ENCODE data around the gene ZNF512.
A peak's percentile ranks its signal among the peaks of the same experiment; 100 is the strongest.
"Not testable (repeated sequence)": the region's sequence is repeated elsewhere in the genome, so short reads cannot be mapped to it uniquely, and the experiment has no call there.

ZNF512 gene, protein sequence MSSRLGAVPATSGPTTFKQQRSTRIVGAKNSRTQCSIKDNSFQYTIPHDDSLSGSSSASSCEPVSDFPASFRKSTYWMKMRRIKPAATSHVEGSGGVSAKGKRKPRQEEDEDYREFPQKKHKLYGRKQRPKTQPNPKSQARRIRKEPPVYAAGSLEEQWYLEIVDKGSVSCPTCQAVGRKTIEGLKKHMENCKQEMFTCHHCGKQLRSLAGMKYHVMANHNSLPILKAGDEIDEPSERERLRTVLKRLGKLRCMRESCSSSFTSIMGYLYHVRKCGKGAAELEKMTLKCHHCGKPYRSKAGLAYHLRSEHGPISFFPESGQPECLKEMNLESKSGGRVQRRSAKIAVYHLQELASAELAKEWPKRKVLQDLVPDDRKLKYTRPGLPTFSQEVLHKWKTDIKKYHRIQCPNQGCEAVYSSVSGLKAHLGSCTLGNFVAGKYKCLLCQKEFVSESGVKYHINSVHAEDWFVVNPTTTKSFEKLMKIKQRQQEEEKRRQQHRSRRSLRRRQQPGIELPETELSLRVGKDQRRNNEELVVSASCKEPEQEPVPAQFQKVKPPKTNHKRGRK

DNA sequence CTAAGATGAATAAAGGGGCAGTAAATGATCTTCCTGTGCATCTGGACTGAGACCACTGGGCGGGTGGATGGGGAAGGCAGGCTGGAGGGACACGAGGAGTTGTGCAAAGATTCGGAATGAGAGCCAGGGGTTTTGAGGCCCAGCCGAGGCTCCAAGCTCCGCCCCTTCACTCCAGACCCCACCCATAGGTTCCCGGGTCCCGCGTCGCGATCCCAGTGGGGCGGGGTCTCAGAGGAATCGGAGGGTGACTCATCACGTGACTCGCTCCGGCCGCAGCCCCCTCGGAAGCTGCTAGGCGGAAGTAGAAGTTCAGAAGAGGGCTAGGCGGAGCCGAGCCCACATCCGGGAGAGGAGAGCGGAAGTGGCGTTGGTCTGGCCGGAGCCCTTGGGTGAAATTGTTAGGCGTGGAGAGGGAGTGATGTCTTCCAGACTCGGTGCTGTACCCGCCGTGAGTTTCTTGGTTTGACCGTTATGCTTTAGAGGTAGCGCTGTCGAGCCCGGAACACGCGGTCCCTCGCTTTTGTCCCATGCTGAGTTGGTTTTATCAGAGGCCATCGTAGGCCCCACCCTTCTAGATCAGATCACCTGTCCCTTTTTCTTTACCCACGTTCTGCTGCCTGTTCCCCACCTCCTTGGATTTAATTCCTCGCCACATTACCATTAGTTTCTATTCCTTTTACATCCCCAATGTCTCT is at the start of gene ZNF512:
Gene ZNF512 (plus strand): TSS at position 348 of the 695 bp plus-strand sequence. CDS start 71 bp downstream, at position 419.
- peak; percentile 88 for DNase-seq

DNA sequence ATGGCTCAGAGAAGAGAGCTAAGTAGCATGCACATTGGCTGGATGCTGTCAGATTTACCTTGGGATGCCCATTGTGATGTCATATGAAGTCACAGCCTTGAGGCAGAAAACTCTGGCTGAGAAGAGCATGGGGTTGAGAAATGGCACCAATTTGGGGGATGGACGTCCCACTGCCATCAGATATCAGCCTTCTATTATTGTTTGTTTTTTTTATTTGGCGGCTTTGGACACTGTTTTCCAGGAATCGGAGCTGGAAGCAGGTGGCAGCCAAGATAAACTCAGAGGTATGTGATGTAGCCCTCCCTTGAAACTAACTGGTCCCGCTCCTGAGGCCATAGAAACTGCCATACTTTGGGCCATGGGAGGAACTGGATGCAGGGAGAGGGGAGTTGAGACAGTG is 45.6 kb upstream of the ZNF512 start:
- DNase-seq = no peak

DNA sequence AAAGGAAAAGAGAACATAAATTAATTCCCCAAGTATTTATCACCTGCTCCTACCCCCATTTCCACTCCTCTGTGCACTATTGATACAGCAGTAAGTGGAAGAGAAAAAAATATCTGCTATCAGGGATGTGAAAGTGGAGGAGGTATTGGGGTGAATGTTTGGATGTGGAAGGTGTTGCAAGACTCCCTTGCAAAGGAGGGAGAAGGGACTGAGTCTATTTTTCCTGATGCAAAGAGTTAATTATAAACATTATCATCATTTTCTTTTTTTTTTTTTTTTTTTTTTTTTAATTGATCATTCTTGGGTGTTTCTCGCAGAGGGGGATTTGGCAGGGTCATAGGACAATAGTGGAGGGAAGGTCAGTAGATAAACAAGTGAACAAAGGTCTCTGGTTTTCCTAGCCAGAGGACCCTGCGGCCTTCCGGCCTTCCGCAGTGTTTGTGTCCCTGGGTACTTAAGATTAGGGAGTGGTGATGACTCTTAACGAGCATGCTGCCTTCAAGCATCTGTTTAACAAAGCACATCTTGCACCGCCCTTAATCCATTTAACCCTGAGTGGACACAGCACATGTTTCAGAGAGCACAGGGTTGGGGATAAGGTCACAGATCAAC is 43.9 kb upstream of the ZNF512 start:
- not testable (repeated sequence) for DNase-seq

DNA sequence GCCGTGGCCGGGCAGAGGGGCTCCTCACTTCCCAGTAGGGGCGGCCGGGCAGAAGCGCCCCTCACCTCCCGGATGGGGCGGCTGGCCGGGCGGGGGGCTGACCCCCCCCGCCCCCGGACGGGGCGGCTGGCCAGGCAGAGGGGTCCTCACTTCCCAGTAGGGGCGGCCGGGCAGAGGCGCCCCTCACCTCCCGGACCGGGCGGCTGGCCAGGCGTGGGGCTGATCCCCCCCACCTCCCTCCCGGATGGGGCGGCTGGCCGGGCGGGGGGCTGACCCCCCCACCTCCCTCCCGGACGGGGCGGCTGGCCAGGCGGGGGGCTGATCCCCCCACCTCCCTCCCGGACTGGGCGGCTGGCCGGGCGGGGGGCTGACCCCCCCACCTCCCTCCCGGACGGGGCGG is 43.2 kb upstream of the ZNF512 start:
- not testable (repeated sequence) for DNase-seq

DNA sequence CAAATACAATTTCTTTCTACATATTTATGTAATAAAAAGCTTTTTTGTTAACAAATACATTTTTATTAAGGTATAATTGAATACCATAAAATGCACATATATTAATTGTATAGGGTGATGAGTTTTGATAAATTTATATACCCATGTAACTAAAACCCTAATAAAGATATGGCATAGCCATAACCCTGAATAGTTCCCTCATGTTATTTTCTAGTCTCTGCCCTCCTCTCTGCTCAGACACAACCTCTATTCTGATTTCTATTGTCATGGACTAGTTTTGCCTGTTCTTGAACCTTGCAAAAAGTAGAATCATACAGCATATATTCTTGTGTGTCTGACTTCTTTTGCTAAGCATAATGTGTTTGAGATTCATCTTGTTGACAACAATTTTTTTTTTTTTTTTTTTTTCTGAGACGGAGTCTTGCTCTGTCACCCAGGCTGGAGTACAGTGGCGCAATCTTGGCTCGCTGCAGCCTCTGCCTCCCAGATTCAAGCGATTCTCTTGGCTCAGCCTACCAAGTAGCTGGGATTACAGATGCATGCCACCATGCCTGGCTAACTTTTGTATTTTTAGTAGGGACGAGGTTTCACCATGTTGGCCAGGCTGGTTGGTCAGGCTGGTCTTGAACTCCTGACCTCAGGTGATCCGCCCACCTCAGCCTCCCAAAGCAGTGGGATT is 38.6 kb upstream of the ZNF512 start:
- DNase-seq = no peak

DNA sequence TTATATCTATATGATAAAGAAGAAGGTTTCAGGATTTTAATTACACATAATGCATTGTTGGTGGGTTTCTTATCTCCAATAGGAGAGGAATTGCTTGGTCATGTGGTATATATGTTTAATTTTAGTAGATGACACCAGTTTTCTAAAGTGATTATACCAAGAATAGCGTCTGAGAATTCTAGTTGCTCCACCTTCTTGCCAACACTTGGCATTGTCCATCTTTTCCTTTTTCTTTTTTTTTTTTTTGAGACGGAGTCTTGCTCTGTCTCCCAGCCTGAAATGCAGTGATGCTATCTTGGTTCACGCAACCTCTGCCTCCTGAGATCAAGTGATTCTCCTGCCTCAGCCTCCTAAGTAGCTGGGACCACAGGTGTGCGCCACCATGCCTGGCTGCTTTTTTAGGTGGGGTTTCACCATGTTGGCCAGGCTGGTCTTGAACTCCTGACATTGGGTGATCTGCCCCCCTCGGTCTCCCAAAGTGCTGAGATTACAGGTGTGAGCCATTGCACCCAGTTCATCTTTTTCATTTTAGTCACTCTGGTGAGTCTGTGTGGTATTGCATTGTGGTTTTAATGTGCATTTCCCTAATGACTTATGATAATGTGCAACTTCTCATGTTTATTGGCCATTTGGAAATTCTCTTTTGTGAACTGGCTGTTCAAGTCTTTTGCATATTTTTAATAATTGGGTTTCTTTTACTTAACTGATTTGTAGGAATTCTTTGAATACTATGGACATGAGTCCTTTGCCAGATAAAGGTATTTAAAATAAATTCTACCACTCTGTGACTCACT is 37.3 kb upstream of the ZNF512 start:
- no peak for DNase-seq

DNA sequence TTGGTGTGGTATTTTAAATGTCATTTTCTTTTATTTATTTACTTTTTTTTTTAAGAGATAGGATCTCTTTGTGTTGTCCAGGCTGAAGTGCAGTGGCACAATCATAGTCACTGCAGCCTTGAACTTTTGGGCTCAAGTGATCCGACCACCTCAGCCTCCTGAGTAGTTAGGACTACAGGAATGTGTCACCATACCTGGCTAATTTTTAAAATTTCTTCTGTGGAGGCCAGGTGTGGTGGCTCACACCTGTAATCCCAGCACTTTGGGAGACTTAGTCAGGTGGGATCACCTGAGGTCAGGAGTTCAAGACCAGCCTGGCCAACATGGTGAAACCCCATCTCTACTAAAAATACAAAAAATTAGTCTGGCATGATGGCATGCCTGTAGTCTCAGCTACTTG is 33.5 kb upstream of the ZNF512 start:
- DNase-seq = no peak

DNA sequence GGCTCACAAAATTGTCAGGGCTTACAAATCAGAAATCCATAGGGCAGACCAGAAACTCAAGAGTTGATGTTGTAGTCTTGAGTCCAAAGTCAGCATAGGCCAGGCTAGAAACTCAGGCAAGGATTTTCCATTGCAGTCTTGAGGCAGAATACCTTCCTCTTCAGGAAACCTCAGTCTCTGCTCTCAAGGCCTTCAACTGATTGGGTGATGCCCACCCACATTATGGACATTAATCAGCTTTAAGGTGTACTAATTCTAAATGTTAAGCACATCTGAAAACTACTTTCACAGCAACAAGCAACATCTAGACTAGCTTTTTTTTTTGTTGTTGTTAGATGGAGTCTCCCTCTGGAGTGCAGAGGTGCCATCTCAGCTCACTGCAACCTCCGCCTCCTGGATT is 31.3 kb upstream of the ZNF512 start:
- DNase-seq = no peak

DNA sequence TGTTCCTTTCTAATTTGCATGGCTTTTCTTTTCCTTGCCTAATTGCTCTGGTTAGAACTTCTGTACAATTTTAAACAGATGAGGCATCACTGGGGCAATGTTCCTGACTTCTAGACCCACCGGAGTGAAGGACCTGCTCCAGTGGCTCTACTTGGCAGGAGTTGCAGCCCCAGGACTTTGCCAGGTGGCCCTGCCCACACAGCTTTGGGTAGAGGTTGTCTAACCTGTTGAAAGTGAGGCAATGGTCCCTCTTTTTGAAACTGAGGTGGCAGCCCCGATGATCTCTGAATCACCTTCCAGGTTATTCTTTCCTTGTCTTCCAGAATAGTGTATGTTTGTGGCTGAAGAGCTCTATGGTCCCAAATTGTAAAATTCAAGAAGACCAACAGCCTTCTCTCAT is 29.9 kb upstream of the ZNF512 start:
- DNase-seq = no peak

DNA sequence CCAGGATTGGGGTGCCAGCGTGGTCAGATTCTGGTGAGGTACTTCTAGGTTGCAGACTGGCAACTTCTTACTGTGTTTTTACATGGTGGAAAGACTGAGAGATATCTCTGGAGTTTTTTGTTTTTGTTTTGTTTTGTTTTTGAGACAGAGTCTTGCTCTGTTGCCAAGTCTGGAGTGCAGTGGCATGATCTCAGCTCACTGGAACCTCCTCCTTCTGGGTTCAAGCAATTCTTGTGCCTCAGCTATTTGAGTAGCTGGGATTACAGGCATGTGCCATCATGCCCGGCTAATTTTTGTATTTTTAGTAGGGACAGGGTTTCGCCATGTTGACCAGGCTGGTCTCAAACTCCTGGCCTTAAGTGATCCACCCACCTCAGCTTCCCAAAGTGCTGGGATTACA is 28.4 kb upstream of the ZNF512 start:
- not testable (repeated sequence) for DNase-seq

DNA sequence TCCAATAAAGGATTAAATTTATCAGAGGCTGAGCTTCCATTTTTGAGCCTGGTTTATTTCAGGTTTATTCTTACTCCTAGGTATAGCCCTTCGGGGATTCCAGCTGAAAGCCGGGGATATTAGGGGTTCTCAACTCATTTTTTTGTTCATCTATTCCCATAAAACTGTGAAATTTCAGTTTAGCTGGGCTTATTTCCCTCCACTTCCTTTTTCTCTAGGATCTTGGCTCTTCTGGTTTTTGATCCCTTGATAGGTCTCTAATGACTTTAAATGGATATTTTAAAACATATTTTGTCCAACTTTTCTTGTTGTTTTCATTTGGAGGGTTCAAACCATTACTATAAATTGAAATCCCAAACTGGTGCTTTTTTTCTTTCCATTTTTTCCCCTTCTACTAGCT is 23.6 kb upstream of the ZNF512 start:
- DNase-seq = no peak

DNA sequence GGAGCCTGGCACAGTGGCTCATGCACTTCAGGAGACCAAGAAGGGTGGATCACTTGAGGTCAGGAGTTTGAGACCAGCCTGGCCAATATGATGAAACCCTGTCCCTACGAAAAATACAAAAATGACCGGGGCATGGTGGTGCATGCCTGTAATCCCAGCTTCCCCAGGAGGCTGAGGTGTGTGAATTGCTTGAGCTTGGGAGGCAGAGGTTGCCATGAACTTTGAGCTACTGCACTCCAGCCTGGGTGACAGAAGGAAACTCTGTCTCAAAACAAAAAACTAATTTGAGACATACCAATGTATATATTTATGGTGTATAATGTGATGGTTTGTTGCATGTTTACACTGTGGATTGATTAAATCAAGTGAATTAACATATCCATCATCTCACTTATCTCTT is 21.8 kb upstream of the ZNF512 start:
- DNase-seq = no peak

DNA sequence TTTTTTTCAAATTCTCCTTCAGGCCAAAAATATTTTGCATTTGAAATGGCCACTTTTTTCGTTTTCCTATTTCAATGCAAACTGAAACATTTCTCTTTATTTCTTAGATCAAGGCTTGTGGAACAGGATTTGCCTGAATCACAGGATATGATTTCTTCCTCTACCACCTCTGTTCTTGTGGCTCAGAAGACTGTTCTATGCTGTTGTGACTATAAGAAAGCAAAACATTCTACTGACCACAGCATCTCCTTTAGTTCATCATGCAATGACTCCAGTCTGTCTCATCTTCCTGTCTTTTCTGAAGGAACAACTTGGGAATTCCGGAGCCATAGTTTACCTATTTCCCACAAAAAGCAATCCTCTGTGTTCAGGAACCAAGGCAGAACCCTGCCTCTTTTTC is 16.2 kb upstream of the ZNF512 start:
- no peak for DNase-seq

DNA sequence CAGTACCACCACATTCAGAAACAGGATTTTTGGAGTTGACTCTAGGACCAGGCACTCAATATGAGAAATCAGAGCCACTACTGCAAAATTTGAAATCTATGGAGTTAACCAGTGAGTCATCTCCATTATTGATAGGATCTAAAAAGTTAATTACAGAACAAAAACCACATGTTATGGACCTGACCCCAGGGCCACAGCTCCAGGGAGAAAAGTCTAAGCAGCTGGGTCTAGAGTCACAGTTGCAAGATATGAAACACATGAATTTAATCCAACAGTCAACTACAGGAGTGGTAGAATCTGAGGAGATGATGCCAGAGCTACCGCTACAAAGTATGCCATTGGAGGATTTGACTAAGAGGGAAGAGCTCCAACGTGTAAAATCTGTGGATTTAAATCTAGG is 13.4 kb upstream of the ZNF512 start:
- no peak for DNase-seq

DNA sequence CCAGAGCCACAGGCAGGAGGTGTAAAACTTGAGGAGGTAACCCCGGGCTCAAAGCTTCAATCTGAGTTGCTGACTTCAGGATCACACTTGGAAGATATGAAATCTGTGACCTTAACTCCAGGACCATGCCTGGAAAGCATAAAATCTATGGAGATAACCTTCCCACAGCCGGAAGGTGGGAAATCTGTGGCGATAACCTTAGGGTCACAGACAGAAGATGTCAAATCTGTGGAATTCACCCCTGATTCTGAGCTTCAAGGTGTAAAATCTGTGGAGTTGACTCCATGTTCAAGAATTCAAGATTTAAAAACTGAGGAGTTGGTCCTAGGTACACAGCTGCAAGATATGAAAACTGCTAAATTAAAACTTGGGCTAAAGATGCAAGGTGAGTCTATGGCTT is 11.6 kb upstream of the ZNF512 start:
- DNase-seq = no peak

DNA sequence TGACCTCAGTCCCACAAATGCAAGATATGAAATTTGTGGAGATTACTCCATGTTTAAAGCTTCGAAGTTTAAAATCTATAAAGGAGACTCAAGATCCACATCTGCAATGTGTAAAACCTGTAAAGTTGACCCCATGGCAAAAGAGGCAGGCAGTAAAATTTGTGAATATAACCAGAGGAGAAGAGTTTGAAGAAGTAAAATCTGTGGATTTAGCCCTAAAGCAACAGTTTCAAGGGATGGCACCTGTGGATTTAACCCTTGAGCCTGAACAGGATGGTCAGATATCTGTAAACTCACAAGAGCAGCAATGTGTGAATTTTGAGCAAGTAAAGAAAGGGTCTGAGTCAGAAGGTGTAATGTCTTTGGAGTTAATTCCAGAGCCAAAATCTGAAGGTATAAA is 11.2 kb upstream of the ZNF512 start:
- no peak for DNase-seq

DNA sequence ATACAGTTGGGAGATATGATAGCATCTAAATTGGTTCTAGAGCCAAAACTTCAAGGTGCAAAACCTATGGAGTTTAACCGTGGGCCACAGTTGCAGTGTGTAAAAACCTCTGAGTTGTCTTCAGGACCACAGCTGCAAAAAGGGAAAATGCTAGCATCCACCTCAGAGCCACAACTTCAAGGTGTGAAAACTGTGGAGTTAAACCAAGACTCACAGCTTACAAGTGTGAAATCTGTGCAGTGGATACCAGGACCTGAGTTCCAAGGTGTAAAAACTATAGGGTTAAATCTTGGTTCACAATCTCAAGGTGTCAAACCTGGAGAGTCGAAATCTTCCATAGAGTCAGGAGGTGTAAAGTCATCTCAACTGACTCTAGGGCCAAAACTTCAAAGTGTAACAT is 10.4 kb upstream of the ZNF512 start:
- DNase-seq = no peak

DNA sequence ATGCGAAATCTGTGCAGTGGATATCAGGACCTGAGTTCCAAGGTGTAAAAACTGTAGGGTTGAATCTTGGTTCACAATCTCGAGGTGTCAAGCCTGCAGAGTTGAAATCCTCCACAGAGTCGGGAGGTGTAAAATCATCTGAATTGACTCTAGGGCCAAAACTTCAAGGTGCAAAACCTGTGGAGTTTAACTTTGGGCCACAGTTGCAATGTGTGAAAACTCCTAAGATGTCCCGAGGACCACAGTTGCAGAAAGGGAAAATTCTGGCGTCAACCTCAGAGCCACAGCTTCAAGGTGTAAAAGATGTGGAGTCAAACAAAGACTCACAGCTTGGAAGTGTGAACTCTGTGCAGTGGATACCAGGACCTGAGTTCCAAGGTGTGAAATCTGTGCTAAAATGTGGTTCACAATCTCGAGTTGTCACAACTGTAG is 9.8 kb upstream of the ZNF512 start:
- no peak for DNase-seq

DNA sequence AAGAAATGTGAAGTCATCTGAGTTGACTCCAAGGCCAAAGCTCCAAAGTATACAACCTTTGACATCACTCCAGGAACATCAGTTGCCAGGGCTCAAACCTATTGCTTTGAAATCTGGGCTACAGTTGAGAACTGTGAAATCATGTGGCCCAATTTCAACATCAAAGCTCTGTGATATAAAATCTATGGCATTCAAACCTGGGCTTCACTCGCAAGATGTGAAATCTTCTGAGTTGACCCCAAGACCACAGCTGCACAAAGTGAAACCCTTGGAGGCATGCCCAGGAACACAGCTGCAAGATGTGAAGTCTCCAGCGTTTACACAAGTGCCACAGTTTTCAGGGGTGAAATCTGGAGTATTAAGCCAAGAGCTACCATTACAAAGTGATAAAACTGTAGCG is 9.4 kb upstream of the ZNF512 start:
- no peak for DNase-seq

DNA sequence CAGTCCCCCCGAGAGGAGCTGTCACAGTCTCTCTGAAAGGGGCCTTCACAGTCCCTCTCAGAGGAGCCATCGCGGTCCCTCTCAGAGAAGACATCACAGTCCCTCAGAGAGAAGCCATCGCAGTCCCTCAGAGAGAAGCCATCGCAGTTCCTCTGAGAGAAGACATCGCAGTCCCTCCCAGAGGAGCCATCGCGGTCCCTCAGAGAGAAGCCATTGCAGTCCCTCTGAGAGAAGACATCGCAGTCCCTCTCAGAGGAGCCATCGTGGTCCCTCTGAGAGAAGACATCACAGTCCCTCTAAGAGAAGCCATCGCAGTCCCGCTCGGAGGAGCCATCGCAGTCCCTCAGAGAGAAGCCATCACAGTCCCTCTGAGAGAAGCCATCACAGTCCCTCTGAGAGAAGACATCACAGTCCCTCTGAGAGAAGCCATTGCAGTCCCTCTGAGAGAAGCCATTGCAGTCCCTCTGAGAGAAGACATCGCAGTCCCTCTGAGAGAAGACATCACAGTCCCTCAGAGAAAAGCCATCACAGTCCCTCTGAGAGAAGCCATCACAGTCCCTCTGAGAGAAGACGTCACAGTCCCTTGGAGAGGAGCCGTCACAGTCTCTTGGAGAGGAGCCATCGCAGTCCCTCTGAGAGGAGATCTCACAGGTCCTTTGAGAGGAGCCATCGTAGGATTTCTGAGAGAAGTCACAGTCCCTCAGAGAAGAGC is 1.3 kb upstream of the ZNF512 start:
- no peak for DNase-seq

DNA sequence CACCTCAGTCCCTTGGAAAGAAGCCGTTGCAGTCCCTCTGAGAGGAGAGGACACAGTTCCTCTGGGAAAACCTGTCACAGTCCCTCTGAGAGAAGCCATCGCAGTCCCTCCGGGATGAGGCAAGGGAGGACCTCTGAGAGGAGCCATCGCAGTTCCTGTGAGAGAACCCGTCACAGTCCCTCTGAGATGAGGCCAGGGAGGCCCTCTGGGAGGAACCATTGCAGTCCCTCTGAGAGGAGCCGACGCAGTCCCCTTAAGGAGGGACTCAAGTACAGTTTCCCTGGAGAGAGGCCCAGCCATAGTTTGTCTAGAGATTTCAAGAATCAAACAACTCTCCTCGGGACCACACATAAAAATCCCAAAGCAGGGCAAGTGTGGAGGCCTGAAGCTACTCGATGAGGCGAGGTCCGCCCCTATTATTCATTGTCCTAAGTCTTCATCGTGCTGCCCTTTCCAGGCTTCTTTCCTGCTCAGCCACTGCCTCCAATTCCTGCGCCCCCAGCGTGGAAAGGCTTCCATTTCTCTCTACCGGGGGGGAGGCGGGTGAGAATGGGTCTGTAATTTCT is 630 bp upstream of the ZNF512 start:
- no peak for DNase-seq
